Superior temporal gyrus (tissue), 1 donor: ENCODE data around the gene CYSRT1.
"Not testable (repeated sequence)": the region's sequence is repeated elsewhere in the genome, so short reads cannot be mapped to it uniquely, and the experiment has no call there.

ENCODE experiments used
- DNase-seq: peaks from one replicate; pipeline ENCODE4 v3.0.0-alpha.2; 2016; ENCODE audit errors: extremely low spot score

CYSRT1 gene

DNA sequence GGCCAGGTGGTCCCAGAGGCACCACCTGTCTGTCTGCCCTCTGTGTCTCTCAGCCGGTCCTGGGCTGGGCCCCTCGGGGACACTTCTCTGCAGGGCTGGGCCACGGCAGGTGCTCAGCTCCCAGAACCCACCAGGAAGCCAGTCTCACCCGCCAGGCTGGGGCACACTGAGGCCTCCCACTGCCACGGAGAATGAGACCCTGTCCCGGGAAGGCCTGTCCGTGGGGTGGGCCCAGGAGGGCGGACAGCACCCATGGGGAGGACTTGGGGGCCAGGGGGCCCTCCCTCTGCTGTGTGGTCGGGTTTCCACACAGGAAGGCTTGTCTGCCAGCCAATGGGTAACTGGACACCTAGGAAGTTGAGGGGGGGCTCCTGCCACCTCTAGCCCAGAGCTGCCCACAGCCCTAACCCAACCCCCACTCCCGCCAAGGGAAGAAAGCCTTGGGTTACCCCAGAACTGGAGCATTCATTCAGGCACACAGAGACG lies 12.0 kb downstream of the CYSRT1 start:
- DNase-seq: peak; percentile 14

DNA sequence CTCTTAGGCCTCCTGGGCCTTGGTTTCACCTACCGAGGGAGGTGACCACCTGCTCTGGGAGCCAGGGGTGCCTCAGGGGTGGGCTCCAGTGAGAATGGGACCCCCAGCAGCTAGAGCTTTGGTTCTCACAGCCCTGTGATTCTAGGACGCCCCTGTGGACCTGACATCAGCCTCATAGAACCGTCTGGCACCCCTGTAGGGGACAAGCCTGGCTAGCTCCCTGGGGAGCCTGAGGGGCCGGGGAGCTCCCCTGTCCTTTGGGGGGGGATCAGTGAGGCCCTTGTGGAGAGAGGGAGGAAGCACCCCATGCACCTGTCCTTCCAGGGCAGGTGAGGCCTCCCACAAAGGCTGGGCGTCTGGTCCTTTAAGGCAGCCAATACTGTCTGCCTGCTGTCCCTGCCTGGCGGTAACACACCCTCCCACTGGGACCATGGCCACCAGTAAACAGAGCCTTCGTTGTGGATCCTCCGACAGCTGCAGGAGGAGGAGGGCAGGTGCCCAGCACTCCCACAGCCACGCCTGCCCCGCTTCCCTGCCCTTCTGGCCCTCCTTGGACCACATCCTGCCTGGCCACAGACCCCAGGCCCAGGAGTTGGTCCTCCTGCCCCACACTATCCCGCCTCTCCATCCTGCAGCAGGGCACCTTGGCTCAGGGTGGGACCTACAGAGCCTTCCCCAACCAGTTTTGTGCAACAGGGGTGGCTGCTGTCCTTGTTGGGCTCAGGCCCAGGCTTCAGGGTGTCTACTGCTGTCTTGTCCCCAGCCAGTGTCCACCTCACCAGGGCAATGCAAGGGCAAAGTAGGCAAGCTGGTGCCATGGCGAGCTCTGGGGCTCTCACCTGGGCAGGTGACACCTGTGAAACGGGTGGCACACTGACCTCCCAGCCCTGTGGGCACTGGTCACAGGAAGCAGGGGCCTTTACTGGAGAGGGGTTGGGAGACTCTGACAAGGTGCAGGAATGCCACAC lies 13.1 kb downstream of the CYSRT1 start:
- DNase-seq: peak; percentile 85

DNA sequence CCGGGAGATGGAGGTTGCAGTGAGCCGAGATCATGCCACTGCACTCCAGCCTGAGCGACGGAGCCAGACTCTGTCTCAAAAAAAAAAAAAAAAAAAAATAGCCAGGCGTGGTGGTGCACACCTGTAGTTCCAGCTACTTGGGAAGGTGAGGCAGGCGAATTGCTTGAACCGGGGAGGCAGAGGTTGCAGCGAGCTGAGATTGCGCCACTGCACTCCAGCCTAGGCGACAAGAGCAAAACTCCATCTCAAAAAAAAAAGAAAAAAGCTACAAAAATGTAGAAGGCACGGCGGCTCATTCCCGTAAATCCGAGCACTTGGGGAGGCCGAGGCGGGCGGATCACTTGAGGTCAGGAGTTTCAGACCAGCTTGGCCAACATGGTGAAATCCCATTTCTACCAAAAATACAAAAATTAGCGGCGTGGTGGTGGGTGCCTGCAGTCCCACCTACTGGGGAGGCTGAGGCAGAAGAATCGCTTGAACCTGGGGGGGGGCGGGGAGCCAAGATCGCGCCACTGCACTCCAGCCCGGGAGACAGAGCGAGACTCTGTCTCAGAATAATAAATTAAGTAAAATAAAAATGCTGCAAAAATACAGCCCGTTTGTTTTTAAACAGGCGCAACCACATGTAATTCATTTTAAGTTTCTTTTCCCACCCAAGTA lies 14.7 kb downstream of the CYSRT1 start:
- DNase-seq: not testable (repeated sequence)

DNA sequence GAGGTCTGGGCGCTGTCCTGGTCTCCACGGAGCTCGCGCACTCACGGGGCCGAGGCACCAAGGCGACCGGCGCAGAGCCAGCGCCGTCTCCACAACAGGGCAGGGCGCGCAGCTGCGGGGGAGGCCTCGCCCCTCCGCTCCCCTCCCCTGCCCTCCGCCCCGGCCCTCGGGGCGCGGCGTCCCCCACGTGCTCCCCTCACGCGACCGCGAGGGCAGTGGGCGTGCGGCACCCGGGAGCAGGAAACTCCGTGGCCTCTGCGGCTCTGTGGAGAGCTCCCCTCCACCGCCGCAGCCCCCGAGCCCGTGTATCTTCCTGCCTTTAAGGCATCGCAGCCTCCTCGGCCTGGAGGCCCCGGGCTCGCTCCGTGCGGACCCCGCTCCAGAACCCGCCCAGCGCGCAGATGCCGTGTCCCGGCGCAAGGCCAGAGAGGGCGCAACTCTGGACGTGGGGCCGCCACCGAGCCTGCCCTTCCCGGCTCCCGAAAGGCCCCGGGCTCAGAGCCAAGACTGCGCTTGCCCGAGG lies 15.4 kb downstream of the CYSRT1 start:
- DNase-seq: peak; percentile 63

DNA sequence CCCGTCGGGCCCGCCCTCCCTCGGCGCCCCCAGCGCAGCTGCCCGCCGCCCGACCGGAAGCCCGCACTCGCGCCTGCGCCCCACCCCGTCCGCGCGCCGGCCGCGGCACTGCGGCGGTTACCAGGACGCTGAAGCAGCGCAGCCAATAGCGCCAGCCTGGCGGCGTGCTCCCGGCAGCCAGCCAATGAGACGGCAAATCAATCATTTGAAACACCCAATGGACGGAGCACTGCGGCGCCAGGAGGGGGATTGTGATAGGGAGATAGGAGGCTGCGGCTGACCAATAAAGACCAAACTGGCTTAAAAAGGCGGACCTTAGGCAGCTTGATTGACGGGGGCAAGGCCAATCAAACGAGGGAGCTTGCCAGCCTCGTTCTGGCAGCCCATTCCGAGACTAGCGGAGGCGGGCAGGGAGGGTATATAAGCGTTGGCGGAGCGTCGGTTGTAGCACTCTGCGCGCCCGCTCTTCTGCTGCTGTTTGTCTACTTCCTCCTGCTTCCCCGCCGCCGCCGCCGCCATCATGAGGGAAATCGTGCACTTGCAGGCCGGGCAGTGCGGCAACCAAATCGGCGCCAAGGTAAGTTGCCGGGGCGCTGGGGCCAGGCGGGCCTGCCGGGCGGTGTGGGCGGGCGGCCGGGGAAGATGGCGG lies 16.0 kb downstream of the CYSRT1 start, which contains the start of gene TUBB4B:
Gene TUBB4B (plus strand): TSS at position 447 of the 649 bp plus-strand sequence. CDS start 74 bp downstream, at position 521.
- DNase-seq: peak; percentile 100

- DNase-seq: no peak
These were observed 16.7 kb downstream of the CYSRT1 start for GRCh38 chr9:137241490-137242268.

DNA sequence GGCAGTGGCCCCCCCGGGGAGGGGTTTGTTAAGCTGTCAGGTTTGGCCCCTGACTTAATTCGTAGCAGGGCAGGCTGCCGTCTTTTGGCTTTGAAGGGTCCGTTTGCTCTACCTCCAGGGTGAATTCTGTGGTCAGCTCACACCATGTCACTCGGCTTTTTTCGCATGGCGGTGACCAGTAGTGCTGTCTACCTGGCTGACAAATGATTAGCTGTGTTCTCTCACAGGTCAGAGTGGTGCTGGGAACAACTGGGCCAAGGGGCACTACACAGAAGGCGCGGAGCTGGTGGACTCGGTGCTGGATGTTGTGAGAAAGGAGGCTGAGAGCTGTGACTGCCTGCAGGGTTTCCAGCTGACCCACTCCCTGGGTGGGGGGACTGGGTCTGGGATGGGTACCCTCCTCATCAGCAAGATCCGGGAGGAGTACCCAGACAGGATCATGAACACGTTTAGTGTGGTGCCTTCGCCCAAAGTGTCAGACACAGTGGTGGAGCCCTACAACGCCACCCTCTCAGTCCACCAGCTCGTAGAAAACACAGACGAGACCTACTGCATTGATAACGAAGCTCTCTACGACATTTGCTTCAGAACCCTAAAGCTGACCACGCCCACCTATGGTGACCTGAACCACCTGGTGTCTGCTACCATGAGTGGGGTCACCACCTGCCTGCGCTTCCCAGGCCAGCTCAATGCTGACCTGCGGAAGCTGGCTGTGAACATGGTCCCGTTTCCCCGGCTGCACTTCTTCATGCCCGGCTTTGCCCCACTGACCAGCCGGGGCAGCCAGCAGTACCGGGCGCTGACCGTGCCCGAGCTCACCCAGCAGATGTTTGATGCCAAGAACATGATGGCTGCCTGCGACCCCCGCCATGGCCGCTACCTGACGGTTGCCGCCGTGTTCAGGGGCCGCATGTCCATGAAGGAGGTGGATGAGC lies 17.6 kb downstream of the CYSRT1 start:
- peak; percentile 10 for DNase-seq

- not testable (repeated sequence) for DNase-seq
These were observed 18.3 kb downstream of the CYSRT1 start for GRCh38 chr9:137243266-137243625.

GRCh38 chr9:137243626-137244485 lies 18.9 kb downstream of the CYSRT1 start:
- DNase-seq: no peak

GRCh38 chr9:137244486-137245449 lies 19.8 kb downstream of the CYSRT1 start:
- no peak for DNase-seq

DNA sequence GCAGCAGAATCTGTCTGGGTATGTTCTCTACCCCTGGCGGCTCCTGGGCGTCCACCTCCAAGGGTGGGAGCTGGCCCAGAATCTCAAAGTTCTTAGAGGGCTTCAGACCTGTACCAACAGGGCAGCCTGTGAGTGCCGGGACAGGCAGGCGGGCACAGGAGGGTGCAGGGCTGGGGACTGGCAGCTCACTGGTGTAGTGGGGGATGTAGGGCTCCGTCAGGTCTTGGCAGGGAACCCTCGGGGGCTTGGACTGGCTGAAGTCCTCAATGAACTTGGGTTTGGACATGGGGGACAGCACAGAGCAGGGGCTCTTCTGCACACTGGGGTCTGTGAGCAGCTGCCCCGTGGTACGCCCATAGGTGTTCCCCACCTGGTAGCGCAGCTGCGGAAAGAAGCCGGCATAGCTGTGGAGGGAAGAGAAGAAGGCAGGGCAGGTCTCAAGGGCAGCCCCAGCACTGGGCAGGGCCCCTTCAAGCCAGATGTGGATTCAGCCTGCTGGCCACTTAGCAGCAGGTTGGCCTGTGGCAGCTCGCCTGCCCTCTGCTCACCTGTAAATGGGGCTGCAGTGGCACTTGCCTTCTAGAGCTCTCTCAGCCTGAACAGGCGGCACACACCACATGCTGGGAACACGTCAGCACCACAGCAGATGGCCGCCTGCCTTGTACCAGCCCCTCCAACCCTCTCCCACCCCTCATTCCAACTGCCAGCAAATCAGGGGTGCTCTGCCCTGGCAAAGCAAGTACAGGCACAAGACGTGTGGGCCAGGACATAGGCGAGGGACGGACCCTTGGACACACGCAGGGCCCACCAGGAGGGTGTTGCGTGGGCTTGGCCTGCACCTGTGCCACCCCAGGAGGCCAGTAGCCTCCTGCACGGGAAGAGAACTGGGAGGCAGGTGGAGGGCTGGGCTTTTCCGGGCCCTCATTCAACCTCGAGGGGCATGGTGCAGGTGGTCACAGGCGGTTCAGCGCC lies 20.8 kb downstream of the CYSRT1 start:
- no peak for DNase-seq

- DNase-seq: no peak
These were observed 22.4 kb downstream of the CYSRT1 start for GRCh38 chr9:137247135-137247915.

DNA sequence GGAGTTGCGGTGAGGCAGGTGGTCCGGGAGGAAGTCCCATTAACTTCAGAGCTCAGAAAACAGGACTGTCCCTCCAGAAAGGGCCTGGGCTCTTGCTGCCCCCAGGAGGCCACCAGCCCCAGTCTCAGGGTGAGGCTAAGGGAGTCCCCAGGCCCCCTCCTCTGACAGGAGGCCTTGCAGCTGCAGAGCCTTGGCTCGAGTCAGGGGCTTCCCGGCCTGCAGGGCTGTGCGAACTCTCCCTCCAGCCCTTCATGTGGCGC lies 22.9 kb downstream of the CYSRT1 start:
- DNase-seq: no peak

DNA sequence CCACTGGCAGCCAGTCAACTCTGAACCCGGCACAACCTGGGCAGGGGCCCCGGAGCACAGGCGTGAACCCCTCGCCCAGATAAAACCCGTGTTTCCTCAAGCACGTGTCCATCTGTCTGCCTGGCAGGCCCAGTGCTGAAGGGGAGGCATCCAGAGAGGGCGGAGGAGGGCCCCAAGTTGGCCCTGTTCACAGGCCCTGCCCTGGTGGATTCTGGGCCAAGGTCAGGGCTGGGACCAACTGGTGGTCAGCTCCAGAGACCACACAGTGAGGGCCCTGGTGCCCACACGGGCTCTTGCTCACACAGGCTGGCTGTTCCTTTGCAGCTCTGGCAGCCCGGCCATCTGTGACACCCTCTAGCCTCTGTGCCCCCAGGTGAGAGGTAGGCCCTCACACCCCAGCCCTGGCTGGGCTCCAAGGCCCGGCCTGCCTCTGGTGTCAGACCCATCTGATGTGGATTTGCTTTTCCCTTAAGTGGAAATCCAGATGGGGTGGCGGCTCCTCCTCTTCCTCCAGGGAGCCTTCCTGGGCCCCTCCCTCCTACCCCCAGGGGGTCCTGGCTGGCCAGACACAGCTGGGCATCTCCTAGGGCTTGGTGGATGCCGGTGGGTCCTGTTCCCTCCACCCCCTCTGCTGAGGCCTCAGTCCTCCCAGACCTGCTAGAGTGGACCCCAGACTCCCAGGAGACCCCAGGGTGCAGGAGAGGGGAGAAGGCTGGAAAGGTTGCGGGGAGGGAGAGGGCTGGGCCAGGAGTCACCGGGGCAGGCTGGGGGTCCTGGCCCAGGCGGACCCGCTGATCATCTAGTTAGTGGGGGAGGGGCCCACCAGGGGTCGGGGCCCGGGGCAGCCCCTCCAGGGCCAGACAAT lies 25.6 kb downstream of the CYSRT1 start:
- DNase-seq: no peak

GRCh38 chr9:137251194-137251461 lies 26.2 kb downstream of the CYSRT1 start, which contains the start of gene STPG3:
Gene STPG3, plus strand, starts transcription at chr9:137251286. Its CDS starts 1 bp downstream, at chr9:137251287.
- no peak for DNase-seq
